ENCODE data around the gene GPR25.

The GPR25 gene

GRCh38 chr1:200916681-200917080, 43.9 kb downstream of the GPR25 start:
- no peak for DNase-seq

- DNase-seq = no peak
Observed at GRCh38 chr1:200917291-200917817, 44.6 kb downstream of the GPR25 start.

DNA sequence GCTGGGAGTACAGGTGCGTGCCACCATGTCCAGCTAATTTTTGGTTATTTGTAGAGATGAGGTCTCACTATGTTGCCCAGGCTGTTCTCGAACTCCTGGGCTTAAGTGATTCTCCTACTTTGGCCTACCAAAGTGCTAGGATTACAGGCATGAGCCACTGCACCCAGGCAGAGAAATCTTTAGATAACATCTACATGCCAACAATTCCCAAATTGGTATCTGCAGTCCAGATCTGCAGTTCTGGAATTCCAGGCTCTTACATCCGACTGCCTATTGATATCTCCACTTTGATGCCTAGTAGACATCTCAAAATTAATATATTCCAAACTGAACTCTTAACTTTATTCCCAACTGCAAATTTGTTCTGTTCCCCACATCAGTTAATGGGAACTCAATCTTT, 45.2 kb downstream of the GPR25 start:
- DNase-seq = no peak

DNA sequence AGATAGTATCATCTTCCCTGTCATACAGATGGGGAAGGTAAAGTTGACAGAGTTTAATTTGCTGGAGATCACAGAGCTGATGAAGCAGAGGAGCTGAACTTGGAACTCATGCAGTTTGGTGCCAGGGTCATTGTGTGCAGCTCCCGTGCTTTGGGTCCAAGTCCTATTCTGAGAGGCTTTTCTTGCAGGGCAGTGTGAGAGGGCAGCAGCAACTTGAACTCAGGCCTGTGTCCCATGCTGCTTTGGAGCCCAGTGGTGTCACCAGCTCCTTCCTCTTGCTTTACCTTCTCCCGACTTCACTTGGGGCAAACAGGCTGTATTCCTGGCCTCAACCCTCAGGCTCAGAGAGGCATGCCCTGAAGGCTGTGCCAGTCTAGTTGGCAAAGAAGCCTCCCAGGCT, 46.6 kb downstream of the GPR25 start:
- DNase-seq = no peak

GRCh38 chr1:200921571-200922110, 48.9 kb downstream of the GPR25 start:
- no peak for DNase-seq

DNA sequence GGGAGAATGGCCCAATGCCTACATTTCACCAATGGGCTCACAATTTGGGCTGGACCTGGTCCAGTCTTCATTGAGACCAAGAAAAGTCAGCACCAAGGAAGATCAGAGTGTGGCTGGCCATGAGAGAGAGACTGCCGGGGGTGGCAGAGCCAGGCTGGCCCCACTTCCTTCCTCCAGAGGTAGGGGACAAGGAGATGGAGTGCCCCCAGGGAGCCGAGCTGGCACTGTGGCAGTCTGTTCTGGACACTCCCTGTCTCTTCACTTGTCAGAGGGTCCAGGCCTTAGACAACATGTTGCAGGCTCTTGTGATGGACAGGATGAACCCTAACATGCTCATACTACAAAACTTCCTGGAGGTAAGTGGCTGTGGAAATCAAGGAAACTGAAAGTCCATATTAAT, 49.6 kb downstream of the GPR25 start:
- DNase-seq = no peak

- no peak for DNase-seq
Observed at GRCh38 chr1:200923601-200924000, 50.8 kb downstream of the GPR25 start.

Data from retina (tissue), 1 donor.